PFSK-1 (cell line): Measurements from ENCODE around the gene RAD51B.

Experiments used
- FOXP2 ChIP-seq: optimal IDR thresholded peaks from 2 replicates; pipeline ENCODE3; 2011; ENCODE audit warnings: borderline replicate concordance, control low read depth, inconsistent platforms; ENCODE audit not compliant: insufficient read depth; ENCODE audit errors: extremely low read length, extremely low read depth
- POLR2AphosphoS5 ChIP-seq: IDR thresholded peaks from 2 replicates; pipeline ENCODE4 v1.6.1; 2012; ENCODE audit warnings: low read depth, mild to moderate bottlenecking, control low read depth, low read length, moderate library complexity
- REST ChIP-seq, 2 experiments: IDR thresholded peaks; 2 replicates each; pipeline versions ENCODE4 v1.6.1 to v1.8.0; 2011 to 2012; ENCODE audit warnings: low read depth in 2 of 2, low read length in 2 of 2, control low read depth in 1 of 2, inconsistent platforms in 1 of 2, mild to moderate bottlenecking in 1 of 2, moderate library complexity in 1 of 2; ENCODE audit not compliant: insufficient read depth in 1 of 2
- SIN3A ChIP-seq: IDR thresholded peaks from 2 replicates; pipeline ENCODE4 v1.6.1; 2012; ENCODE audit warnings: mild to moderate bottlenecking, low read length, moderate library complexity, borderline replicate concordance; ENCODE audit not compliant: insufficient read depth
- TAF1 ChIP-seq: IDR thresholded peaks from 2 replicates; pipeline ENCODE4 v1.6.1; 2012; ENCODE audit warnings: low read length, control low read depth, borderline replicate concordance; ENCODE audit not compliant: insufficient read depth

The RAD51B gene

GRCh38 chr14:68442828-68443629 lies 623.5 kb downstream of the RAD51B start:
- no peak for TF ChIP-seq REST (IDR thresholded peaks at IDR 0.05; ENCODE audit: insufficient read depth in 1 of 2, low read depth in 2 of 2, low read length in 2 of 2)
- no peak for TF ChIP-seq FOXP2
- TF ChIP-seq POLR2AphosphoS5: no peak
- no peak for TF ChIP-seq SIN3A
- TF ChIP-seq TAF1: no peak

GRCh38 chr14:68444449-68445168 lies 625.0 kb downstream of the RAD51B start:
- TF ChIP-seq REST (IDR thresholded peaks at IDR 0.05; ENCODE audit: insufficient read depth in 1 of 2, low read depth in 2 of 2, low read length in 2 of 2): no peak

- TF ChIP-seq FOXP2 (no peak), REST (IDR thresholded peaks at IDR 0.05; ENCODE audit: insufficient read depth in 1 of 2, low read depth in 2 of 2, low read length in 2 of 2) (no peak), TAF1 (no peak), POLR2AphosphoS5 (no peak), SIN3A (no peak)
Observed at GRCh38 chr14:68446243-68447040, 626.9 kb downstream of the RAD51B start.

GRCh38 chr14:68447581-68448251 lies 628.1 kb downstream of the RAD51B start:
- TF ChIP-seq POLR2AphosphoS5: no peak

- TF ChIP-seq SIN3A (no peak), REST (IDR thresholded peaks at IDR 0.05; ENCODE audit: insufficient read depth in 1 of 2, low read depth in 2 of 2, low read length in 2 of 2) (no peak), TAF1 (no peak), FOXP2 (no peak), POLR2AphosphoS5 (no peak)
Observed at GRCh38 chr14:68448252-68448902, 628.8 kb downstream of the RAD51B start.
